ENCODE results near the gene CHST11. TPM values are rescaled to one million over a fixed set of nuclear protein-coding genes. Genes with fewer than 3 reads are reported as not detected.

CHST11 gene
- total and polyA plus RNA-seq, 4 donors = 0.57 to 11.1 (median 3.7) TPM

DNA sequence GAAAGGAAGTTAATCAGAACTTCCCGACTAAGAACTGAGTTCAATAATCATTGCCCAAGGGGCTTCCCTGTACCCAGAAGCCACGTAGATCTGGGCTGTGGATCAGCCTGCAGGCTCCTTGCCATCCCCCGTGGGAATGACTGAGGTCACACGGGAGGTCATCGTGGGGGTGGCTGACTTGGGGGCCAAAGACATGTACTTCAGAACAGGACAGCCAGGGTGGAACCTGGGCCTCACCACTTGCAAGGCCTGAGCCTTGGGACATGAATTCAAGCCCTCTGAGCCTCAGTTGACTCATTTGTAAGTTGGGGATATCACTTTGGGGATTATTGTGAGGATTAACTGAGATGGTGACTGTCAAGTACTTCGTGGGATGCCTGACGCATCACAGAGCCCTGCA lies 280.4 kb downstream of the CHST11 start:
- no peak for TF ChIP-seq HNF4G (IDR thresholded peaks at IDR 0.05)
- no peak for TF ChIP-seq RXRA (IDR thresholded peaks at IDR 0.05)
- TF ChIP-seq FOXA2 (IDR thresholded peaks at IDR 0.05) = no peak
- no peak for TF ChIP-seq RAD21 (IDR thresholded peaks at IDR 0.05)
- TF ChIP-seq, protein P1, sequence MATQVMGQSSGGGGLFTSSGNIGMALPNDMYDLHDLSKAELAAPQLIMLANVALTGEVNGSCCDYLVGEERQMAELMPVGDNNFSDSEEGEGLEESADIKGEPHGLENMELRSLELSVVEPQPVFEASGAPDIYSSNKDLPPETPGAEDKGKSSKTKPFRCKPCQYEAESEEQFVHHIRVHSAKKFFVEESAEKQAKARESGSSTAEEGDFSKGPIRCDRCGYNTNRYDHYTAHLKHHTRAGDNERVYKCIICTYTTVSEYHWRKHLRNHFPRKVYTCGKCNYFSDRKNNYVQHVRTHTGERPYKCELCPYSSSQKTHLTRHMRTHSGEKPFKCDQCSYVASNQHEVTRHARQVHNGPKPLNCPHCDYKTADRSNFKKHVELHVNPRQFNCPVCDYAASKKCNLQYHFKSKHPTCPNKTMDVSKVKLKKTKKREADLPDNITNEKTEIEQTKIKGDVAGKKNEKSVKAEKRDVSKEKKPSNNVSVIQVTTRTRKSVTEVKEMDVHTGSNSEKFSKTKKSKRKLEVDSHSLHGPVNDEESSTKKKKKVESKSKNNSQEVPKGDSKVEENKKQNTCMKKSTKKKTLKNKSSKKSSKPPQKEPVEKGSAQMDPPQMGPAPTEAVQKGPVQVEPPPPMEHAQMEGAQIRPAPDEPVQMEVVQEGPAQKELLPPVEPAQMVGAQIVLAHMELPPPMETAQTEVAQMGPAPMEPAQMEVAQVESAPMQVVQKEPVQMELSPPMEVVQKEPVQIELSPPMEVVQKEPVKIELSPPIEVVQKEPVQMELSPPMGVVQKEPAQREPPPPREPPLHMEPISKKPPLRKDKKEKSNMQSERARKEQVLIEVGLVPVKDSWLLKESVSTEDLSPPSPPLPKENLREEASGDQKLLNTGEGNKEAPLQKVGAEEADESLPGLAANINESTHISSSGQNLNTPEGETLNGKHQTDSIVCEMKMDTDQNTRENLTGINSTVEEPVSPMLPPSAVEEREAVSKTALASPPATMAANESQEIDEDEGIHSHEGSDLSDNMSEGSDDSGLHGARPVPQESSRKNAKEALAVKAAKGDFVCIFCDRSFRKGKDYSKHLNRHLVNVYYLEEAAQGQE (IDR thresholded peaks at IDR 0.05) = no peak
- TF ChIP-seq MAX (IDR thresholded peaks at IDR 0.05) = no peak
- no peak for TF ChIP-seq JUND (IDR thresholded peaks at IDR 0.05)
- TF ChIP-seq GABPA (IDR thresholded peaks at IDR 0.05 in 1 of 2, conservative IDR thresholded peaks at IDR 0.05 in 1 of 2) = no peak
- no peak for TF ChIP-seq HNF4A (conservative IDR thresholded peaks at IDR 0.05)
- TF ChIP-seq ZBTB33 (IDR thresholded peaks at IDR 0.05) = no peak
- no peak for TF ChIP-seq FOXA1 (IDR thresholded peaks at IDR 0.05)
- TF ChIP-seq ATF3 (IDR thresholded peaks at IDR 0.05) = no peak
- no peak for TF ChIP-seq EGR1 (IDR thresholded peaks at IDR 0.05; ENCODE audit: low read depth in 2 of 2)
- TF ChIP-seq TAF1 (conservative IDR thresholded peaks at IDR 0.05) = no peak
- no peak for TF ChIP-seq SP1 (IDR thresholded peaks at IDR 0.05)
- TF ChIP-seq, protein P2, sequence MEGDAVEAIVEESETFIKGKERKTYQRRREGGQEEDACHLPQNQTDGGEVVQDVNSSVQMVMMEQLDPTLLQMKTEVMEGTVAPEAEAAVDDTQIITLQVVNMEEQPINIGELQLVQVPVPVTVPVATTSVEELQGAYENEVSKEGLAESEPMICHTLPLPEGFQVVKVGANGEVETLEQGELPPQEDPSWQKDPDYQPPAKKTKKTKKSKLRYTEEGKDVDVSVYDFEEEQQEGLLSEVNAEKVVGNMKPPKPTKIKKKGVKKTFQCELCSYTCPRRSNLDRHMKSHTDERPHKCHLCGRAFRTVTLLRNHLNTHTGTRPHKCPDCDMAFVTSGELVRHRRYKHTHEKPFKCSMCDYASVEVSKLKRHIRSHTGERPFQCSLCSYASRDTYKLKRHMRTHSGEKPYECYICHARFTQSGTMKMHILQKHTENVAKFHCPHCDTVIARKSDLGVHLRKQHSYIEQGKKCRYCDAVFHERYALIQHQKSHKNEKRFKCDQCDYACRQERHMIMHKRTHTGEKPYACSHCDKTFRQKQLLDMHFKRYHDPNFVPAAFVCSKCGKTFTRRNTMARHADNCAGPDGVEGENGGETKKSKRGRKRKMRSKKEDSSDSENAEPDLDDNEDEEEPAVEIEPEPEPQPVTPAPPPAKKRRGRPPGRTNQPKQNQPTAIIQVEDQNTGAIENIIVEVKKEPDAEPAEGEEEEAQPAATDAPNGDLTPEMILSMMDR (IDR thresholded peaks at IDR 0.05; ENCODE audit: low read depth, low read length, missing input control) = no peak
- TF ChIP-seq NR2F2 (IDR thresholded peaks at IDR 0.05) = no peak
- TF ChIP-seq YY1 (IDR thresholded peaks at IDR 0.05) = no peak
- H3K4me1 ChIP-seq (ENCODE audit: control insufficient read depth in 4 of 4, insufficient read depth in 4 of 4, low read length in 3 of 4) = no peaks in the 10 kb centered on the region
- H3K36me3 ChIP-seq (ENCODE audit: control insufficient read depth in 4 of 4, insufficient read depth in 3 of 4, low read depth in 1 of 4, low read length in 3 of 4) = no peaks in the 10 kb centered on the region
- H3K4me3 ChIP-seq (ENCODE audit: low read depth in 1 of 3, low read length in 3 of 3) = no peak overlapping the region
- no peak overlapping the region for H3K9ac ChIP-seq (ENCODE audit: low read depth in 1 of 2, low read length in 2 of 2)
- no peaks in the 10 kb centered on the region for H3K9me3 ChIP-seq (ENCODE audit: control insufficient read depth in 4 of 4, low read length in 3 of 4)
- no peak for DNase-seq (ENCODE audit: low spot score)
- 84% methylated on average over 7 of the region's 7 CpGs for WGBS
- no peak overlapping the region for H3K27ac ChIP-seq (ENCODE audit: low read depth in 1 of 2, low read length in 2 of 2)
- H3K27me3 ChIP-seq (ENCODE audit: control insufficient read depth in 4 of 4, insufficient read depth in 4 of 4, low read length in 3 of 4) = no peaks in the 10 kb centered on the region

Measured in liver (tissue), 9 donors.